Measurements from ENCODE around the gene MUC4. TPM values are rescaled to one million over a fixed set of nuclear protein-coding genes. Genes with fewer than 3 reads are reported as not detected.

The MUC4 gene, protein sequence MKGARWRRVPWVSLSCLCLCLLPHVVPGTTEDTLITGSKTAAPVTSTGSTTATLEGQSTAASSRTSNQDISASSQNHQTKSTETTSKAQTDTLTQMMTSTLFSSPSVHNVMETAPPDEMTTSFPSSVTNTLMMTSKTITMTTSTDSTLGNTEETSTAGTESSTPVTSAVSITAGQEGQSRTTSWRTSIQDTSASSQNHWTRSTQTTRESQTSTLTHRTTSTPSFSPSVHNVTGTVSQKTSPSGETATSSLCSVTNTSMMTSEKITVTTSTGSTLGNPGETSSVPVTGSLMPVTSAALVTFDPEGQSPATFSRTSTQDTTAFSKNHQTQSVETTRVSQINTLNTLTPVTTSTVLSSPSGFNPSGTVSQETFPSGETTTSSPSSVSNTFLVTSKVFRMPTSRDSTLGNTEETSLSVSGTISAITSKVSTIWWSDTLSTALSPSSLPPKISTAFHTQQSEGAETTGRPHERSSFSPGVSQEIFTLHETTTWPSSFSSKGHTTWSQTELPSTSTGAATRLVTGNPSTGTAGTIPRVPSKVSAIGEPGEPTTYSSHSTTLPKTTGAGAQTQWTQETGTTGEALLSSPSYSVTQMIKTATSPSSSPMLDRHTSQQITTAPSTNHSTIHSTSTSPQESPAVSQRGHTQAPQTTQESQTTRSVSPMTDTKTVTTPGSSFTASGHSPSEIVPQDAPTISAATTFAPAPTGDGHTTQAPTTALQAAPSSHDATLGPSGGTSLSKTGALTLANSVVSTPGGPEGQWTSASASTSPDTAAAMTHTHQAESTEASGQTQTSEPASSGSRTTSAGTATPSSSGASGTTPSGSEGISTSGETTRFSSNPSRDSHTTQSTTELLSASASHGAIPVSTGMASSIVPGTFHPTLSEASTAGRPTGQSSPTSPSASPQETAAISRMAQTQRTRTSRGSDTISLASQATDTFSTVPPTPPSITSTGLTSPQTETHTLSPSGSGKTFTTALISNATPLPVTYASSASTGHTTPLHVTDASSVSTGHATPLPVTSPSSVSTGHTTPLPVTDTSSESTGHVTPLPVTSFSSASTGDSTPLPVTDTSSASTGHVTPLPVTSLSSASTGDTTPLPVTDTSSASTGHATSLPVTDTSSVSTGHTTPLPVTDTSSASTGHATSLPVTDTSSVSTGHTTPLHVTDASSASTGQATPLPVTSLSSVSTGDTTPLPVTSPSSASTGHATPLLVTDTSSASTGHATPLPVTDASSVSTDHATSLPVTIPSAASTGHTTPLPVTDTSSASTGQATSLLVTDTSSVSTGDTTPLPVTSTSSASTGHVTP (N-terminal part only)
- total RNA-seq: 1 to 10 TPM in 1 of 4 donors, under 1 TPM in 2, not detected in 1; 0.19 to 3.0 (median 0.47) TPM

DNA sequence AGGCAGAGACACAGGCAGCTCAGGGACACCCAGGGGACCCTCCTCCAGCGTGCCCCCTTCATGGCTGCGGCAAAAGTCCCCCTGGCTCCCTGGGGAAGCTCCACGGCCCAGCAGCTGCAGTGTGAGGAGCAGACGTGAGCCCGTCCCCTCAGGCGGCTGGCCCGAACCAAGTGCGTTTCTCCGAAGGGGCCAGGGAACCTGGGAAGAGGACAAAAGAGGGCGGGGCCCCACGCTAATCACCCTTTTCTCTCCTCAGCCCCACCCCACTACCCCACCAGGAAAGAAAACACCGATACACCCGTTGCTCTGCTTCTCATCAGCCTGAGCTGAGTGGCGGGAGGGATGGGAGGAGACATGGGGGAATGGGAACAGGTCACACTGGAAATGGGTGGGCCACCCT, at the start of gene MUC4:
Gene MUC4, minus strand, starts transcription at position 174 of the 400 bp plus-strand sequence. Its CDS starts 112 bp downstream, at position 62.
- Histone ChIP-seq H3K36me3 (no peaks in the 10 kb centered on the region), H3K27me3 (peaks cover 38% of the 10 kb centered on the region), H3K9me3 (no peaks in the 10 kb centered on the region), H3K4me3 (no peak within 1 kb of the TSS), H3K4me1 (peaks cover 0 to 2% (median 0%) of the 10 kb centered on the region in 3 donors), H3K27ac (no peak within 1 kb of the TSS)
- TF ChIP-seq EP300 (IDR thresholded peaks at IDR 0.05) (no peak), POLR2A (IDR thresholded peaks at IDR 0.05) (no peak), POLR2AphosphoS5 (IDR thresholded peaks at IDR 0.05) (no peak)
- TF ChIP-seq, protein P1, sequence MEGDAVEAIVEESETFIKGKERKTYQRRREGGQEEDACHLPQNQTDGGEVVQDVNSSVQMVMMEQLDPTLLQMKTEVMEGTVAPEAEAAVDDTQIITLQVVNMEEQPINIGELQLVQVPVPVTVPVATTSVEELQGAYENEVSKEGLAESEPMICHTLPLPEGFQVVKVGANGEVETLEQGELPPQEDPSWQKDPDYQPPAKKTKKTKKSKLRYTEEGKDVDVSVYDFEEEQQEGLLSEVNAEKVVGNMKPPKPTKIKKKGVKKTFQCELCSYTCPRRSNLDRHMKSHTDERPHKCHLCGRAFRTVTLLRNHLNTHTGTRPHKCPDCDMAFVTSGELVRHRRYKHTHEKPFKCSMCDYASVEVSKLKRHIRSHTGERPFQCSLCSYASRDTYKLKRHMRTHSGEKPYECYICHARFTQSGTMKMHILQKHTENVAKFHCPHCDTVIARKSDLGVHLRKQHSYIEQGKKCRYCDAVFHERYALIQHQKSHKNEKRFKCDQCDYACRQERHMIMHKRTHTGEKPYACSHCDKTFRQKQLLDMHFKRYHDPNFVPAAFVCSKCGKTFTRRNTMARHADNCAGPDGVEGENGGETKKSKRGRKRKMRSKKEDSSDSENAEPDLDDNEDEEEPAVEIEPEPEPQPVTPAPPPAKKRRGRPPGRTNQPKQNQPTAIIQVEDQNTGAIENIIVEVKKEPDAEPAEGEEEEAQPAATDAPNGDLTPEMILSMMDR (IDR thresholded peaks at IDR 0.05): no peak
- ATAC-seq: no peak
- 20% methylated on average over 1 of the region's 14 CpGs; no CpG with 5 or more reads in 1 of the 2 donors for WGBS, 2 donors (ENCODE audit: low coverage in 1 of 2)

DNA sequence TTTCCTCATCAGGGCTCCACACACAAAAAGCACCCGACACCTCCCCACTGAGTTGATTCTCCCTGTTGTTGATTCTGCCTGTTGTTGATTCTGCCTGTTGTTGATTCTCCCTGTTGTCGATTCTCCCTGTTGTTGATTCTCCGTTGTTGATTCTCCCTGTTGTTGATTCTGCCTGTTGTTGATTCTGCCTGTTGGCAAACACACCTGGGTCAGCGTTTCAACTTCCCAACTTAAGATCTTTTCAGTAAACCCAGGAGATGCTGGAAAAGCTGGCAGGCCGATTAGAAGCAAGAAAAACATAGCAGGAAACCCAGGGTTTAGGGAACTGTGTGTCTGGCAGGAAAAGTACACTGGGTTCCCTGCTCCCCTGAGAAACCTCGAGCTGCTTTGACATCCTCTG, 48.7 kb upstream of the MUC4 start:
- H3K4me3 ChIP-seq: no peak overlapping the region
- H3K4me1 ChIP-seq: peaks cover 0 to 30% (median 9%) of the 10 kb centered on the region in 3 donors
- ATAC-seq: no peak
- H3K27ac ChIP-seq: no peak overlapping the region
- TF ChIP-seq POLR2A (IDR thresholded peaks at IDR 0.05) (no peak), POLR2AphosphoS5 (IDR thresholded peaks at IDR 0.05) (no peak), EP300 (IDR thresholded peaks at IDR 0.05) (no peak)
- TF ChIP-seq, protein P1 (IDR thresholded peaks at IDR 0.05): no peak
- peaks cover 0 to 8% of the 10 kb centered on the region in 2 donors for H3K36me3 ChIP-seq
- WGBS, 2 donors (ENCODE audit: low coverage in 1 of 2): 40 to 70% methylated on average over 1 to 6 of the region's 6 CpGs
- H3K27me3 ChIP-seq: no peaks in the 10 kb centered on the region
- H3K9me3 ChIP-seq: no peaks in the 10 kb centered on the region

DNA sequence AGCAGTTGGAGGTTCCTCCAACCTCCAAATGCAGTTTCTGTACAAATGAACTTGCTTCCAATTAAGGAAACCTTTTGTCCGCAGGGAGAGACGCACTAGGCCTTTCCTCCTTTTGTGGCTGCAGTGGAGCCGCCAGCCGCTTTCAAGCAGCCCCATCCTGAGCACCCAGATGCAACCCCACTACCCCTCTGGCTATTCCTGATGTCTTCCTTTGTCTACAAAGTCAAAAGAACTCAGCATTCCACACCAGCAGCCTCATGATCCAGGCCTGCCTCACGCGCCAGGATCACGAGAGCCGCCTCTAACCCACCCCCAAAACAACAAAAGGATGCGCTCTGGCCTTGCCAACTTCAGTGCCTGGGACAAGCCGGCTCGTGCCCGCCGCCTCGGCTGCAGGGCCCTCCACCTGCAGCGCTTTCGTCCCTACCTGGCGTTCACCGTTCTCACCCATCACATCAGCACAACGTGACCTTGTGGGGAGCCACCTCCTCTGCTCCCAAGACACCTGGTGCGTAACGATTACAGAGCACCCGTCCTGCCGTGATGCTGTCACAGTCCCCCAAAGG, 48.2 kb upstream of the MUC4 start:
- Histone ChIP-seq H3K4me1 (peaks cover 0 to 30% (median 9%) of the 10 kb centered on the region in 3 donors), H3K4me3 (no peak overlapping the region), H3K36me3 (peaks cover 0 to 5% of the 10 kb centered on the region in 2 donors), H3K27me3 (no peaks in the 10 kb centered on the region), H3K27ac (peak overlapping the region in 2 of 4 donors; percentile 6 to 44), H3K9me3 (no peaks in the 10 kb centered on the region)
- TF ChIP-seq, protein P1 (IDR thresholded peaks at IDR 0.05): no peak
- TF ChIP-seq POLR2A (IDR thresholded peaks at IDR 0.05) (no peak), EP300 (IDR thresholded peaks at IDR 0.05) (no peak), POLR2AphosphoS5 (IDR thresholded peaks at IDR 0.05) (no peak)
- WGBS, 2 donors (ENCODE audit: low coverage in 1 of 2): 50 to 87% methylated on average over 2 to 16 of the region's 23 CpGs
- no peak for ATAC-seq

DNA sequence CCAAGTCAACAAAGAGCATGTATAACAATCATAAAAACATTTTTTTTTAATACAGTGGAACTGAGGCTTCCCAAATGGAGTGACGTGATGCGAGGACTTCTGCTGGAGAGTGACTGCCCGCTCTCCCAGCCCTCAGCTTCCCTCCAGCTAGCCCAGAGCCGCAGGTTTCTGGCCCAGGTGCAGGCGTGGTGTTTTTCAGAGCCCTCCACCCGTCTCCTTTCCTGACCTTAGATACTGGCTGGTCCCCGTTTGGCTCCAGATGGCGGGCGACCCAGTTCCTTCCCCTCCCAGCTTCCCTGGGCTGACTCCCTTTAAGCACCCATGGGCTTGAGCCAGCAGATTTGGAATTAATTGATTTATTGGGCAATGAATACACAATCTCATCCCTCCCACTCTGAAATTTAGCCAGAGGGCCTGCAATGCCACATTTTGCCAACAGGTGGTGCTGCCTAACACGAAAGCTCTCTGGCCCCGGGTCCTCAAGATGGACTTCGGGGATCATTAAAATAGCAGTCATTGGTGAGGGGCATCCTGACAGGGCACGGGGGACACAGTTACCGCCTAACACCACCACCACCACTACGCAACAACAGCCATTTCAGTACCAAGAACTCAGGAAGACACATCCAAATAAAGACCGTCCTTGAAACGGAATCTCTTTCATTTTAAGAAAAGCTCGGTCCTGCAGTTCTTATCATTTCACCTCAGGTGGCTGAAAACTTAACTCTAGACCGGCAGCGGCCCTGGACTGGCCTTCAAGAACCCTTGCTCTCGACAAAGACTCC, 47.5 kb upstream of the MUC4 start:
- peaks cover 0 to 5% of the 10 kb centered on the region in 2 donors for H3K36me3 ChIP-seq
- peaks cover 0 to 30% (median 9%) of the 10 kb centered on the region in 3 donors for H3K4me1 ChIP-seq
- peak overlapping the region in 1 of 2 donors; percentile 8 for H3K4me3 ChIP-seq
- no peak for TF ChIP-seq POLR2AphosphoS5 (IDR thresholded peaks at IDR 0.05)
- TF ChIP-seq, protein P1 (IDR thresholded peaks at IDR 0.05): peak; percentile 92 to 98 (median 96)
- 18 to 32% methylated on average over 5 to 15 of the region's 21 CpGs for WGBS, 2 donors (ENCODE audit: low coverage in 1 of 2)
- H3K27ac ChIP-seq: peak overlapping the region in 2 of 4 donors; percentile 6 to 44
- ATAC-seq: peak; percentile 36
- no peaks in the 10 kb centered on the region for H3K27me3 ChIP-seq
- H3K9me3 ChIP-seq: no peaks in the 10 kb centered on the region

Measured in gastroesophageal sphincter (tissue), 4 donors.